GM18502 (cell line): ENCODE data around the gene PLEKHA5.
"Not testable (repeated sequence)": the region's sequence is repeated elsewhere in the genome, so short reads cannot be mapped to it uniquely, and the experiment has no call there.

ENCODE experiments used
- ATAC-seq: cut with Tn5 transposase; IDR thresholded peaks from one replicate; pipeline ENCODE4 v1.9.1; 2021; ENCODE audit warnings: mild to moderate bottlenecking; ENCODE audit not compliant: unreplicated experiment, poor library complexity

The PLEKHA5 gene

GRCh38 chr12:19223695-19224094, 94.2 kb downstream of the PLEKHA5 start:
- ATAC-seq, result no peak

- ATAC-seq, result no peak
These were observed 95.2 kb downstream of the PLEKHA5 start for GRCh38 chr12:19224746-19225145.

- ATAC-seq, result no peak
These were observed 97.8 kb downstream of the PLEKHA5 start for GRCh38 chr12:19227190-19227879.

- ATAC-seq, result no peak
These were observed 98.3 kb downstream of the PLEKHA5 start for GRCh38 chr12:19227880-19228210.

GRCh38 chr12:19229021-19229420, 99.5 kb downstream of the PLEKHA5 start:
- ATAC-seq, result not testable (repeated sequence)

GRCh38 chr12:19230299-19230866, 100.8 kb downstream of the PLEKHA5 start:
- no peak for ATAC-seq

GRCh38 chr12:19230896-19231295, 101.4 kb downstream of the PLEKHA5 start:
- no peak for ATAC-seq

- ATAC-seq, result no peak
These were observed 104.7 kb downstream of the PLEKHA5 start for GRCh38 chr12:19234171-19234704.

- no peak for ATAC-seq
These were observed 105.7 kb downstream of the PLEKHA5 start for GRCh38 chr12:19234981-19235871.

- no peak for ATAC-seq
These were observed 107.1 kb downstream of the PLEKHA5 start for GRCh38 chr12:19236656-19237055.

GRCh38 chr12:19238540-19238939, 109.0 kb downstream of the PLEKHA5 start:
- no peak for ATAC-seq

- ATAC-seq, result no peak
These were observed 109.6 kb downstream of the PLEKHA5 start for GRCh38 chr12:19239102-19239501.

GRCh38 chr12:19239616-19240234, 110.2 kb downstream of the PLEKHA5 start:
- no peak for ATAC-seq

GRCh38 chr12:19242581-19242980, 113.0 kb downstream of the PLEKHA5 start:
- no peak for ATAC-seq

GRCh38 chr12:19243551-19243950, 114.0 kb downstream of the PLEKHA5 start:
- no peak for ATAC-seq

- ATAC-seq, result no peak
These were observed 114.8 kb downstream of the PLEKHA5 start for GRCh38 chr12:19244312-19244711.

- ATAC-seq, result no peak
These were observed 115.6 kb downstream of the PLEKHA5 start for GRCh38 chr12:19245106-19245505.

- ATAC-seq, result no peak
These were observed 116.1 kb downstream of the PLEKHA5 start for GRCh38 chr12:19245666-19246065.

- ATAC-seq, result no peak
These were observed 117.4 kb downstream of the PLEKHA5 start for GRCh38 chr12:19246933-19247332.

GRCh38 chr12:19248929-19249602, 119.5 kb downstream of the PLEKHA5 start:
- no peak for ATAC-seq
